HG03039 (cell line): ENCODE results near the gene NCKAP5.

Experiments used
- ATAC-seq: cut with Tn5 transposase; IDR thresholded peaks from one replicate; pipeline ENCODE4 v1.9.1; 2021; ENCODE audit warnings: mild to moderate bottlenecking, moderate library complexity; ENCODE audit not compliant: unreplicated experiment

Gene NCKAP5

DNA sequence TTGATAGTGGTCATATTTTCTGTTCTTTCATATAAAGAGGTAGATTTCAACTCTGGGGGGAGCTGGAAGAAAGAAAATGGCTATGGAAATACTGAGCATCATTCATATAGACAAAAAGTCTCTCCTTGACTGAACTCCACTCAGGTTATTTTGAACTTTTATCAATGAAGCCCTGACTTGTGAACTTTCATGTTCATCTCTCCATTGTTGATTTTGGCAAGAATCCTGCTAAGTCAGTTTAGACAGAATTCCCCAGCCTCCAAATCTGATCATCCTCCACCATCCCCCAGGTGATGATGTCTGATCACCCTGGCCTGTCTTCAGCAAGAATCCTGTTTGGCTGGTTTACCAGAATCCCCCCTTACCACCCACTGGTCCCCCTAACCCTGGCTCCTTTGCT is 395.0 kb downstream of the NCKAP5 start:
- no peak for ATAC-seq

GRCh38 chr2:133171393-133172004 is 396.8 kb downstream of the NCKAP5 start:
- ATAC-seq = no peak

DNA sequence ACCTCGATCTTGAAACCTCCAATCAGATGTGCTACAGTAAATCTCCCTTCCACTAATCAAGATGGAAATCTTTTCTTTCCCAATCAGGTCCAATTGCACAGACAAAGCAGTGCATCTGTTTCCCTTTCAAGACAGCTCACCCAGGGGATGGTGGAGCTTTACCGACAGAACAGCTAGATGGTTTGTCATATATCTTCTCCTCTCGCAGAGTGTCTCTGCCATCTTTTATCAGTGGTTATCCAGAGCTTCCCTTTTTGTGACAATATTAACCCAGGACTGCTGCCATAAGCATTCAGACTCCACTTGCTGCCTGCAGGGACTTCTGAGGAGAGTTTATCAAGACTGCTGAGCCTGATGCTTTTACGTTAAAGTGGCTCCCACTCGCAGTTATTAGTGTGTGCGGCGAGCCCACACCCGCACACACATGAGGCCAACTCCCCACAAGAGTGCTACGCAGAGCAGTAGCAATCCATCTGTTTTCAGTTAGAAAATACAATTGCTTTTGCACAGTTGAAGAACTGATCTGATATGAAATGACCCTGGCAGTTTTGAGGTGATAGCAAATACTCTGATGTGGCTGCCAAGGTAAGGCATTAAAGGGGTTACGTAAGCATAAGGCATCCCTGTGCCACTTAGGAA is 398.9 kb downstream of the NCKAP5 start:
- ATAC-seq = no peak

DNA sequence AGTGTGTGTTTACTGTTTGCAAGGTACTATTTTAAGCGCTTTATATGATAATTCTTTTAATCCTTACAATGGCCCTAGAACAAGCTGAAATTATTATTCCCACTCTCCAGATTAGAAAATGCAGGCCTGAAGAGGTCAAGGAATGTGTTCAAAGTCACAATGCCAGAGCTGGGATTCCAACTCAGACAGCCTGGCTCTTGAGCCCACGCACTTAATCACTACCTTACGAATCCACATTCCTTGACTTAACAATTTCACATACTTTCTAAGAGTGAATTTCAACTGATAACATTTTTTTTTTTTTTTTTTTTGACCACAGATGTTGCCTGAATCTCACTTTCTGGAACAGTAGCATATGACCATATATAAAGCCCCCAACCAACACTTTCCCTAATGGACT is 400.3 kb downstream of the NCKAP5 start:
- no peak for ATAC-seq

DNA sequence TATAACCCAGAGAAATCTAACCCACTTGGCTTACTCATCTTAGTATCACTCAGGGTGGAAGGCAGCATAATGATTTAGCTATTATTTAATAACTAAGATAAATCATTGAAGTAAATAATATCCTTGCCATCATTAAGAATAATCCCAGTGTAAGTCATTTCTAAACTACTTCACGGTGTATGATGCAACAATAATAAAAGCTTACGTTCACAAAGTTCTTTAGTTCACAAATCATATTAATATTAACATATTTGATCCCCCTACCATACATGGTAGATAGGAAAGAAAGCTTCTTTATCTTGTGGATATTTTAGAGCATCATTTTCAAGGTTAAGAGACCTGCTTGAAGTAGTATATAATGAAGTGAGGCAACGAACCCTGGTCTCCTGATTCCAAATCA is 401.0 kb downstream of the NCKAP5 start:
- ATAC-seq = no peak

- no peak for ATAC-seq
These were observed 402.2 kb downstream of the NCKAP5 start for GRCh38 chr2:133166031-133166430.

GRCh38 chr2:133163111-133163510 is 405.2 kb downstream of the NCKAP5 start:
- no peak for ATAC-seq

GRCh38 chr2:133158442-133158841 is 409.8 kb downstream of the NCKAP5 start:
- no peak for ATAC-seq

- ATAC-seq = no peak
These were observed 410.2 kb downstream of the NCKAP5 start for GRCh38 chr2:133158024-133158423.

DNA sequence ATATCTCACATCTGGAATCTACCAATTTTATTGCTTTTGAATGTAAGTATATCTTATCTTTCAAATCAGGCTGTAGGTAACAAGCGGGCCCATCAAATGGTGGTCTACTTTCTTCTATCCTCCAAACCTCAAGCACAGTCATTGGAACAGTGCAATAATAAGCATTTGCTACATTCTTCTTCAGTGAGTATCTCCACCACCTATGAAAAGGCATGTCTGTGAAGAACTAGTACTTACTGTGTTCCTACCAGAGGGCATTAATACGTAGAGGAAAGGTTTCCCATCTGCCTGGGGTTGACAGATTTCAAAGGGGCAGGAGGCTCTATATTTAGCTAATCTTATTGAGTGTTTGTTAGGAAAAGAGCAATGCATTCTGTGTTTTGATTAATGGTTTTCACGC is 411.1 kb downstream of the NCKAP5 start:
- ATAC-seq = no peak

GRCh38 chr2:133152801-133153200 is 415.5 kb downstream of the NCKAP5 start:
- no peak for ATAC-seq

DNA sequence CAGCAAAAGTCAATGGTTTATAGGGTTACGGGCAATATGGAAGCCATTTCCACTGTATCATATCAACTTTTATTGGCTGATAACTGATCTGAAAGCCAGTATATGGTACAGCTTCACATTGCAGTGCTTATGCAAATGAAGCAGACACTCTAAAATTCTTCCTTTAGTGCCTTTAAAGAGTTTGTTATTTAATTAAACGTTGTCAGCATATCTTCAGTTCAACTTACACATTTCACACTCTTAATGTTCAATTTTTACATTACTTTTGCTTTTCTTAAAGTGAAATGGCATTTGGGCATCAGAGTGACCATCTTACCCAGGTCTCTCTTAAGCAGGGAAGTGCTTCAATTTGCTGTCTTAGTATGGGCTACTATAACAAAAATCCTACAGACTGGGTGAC is 420.1 kb downstream of the NCKAP5 start:
- no peak for ATAC-seq

GRCh38 chr2:133146893-133147292 is 421.4 kb downstream of the NCKAP5 start:
- ATAC-seq = no peak

GRCh38 chr2:133143645-133144044 is 424.6 kb downstream of the NCKAP5 start:
- no peak for ATAC-seq

- no peak for ATAC-seq
These were observed 426.2 kb downstream of the NCKAP5 start for GRCh38 chr2:133142087-133142486.

DNA sequence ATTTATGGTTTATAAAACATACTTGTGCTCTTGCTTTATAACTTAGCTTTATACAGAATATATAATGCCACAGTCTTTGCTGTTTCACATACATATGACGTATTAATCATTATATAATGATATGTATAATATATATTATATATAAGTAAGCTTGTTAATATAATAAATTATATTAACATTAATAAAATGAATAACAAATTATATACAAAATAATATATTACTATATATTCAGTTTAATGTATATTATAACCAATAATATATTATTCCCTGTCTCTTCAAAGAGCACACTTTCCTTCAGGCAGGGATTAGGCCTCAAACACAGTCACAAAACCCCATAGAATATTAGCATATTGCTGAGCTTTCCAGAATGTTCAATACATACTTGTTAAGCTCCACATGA is 427.6 kb downstream of the NCKAP5 start:
- no peak for ATAC-seq

DNA sequence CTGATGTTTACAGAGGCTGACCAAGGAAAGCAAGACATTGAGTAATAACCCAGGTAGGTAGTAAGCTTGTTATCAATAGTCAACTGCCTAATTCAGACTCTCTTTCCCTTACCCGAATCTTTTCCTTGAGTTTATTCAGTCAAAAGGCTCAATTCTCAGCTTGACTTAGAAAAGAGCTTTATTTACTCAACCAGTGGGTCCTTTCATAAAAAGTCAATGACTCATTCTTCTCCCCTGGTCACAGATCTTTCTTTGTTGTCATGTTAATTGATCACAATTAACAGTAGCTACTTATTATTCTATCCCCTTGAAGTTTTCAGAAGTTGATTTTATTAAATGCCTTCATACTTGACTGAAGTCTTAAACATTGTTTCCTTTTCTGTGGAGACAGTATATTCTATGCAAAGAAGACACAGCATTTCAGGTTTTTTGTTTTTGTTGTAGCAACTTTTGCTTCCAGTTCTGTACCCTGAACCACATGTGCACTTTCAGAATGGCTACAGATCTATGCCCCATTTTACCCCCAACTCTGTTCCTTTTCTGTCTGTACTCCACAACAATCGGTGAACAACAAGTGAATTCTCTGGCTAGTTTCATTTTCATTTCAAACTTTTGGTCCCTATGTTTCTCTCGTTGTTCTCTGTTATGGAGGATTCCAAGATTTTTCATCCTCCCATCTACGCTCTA is 428.3 kb downstream of the NCKAP5 start:
- ATAC-seq = no peak

GRCh38 chr2:133138693-133139092 is 429.6 kb downstream of the NCKAP5 start:
- ATAC-seq = no peak

DNA sequence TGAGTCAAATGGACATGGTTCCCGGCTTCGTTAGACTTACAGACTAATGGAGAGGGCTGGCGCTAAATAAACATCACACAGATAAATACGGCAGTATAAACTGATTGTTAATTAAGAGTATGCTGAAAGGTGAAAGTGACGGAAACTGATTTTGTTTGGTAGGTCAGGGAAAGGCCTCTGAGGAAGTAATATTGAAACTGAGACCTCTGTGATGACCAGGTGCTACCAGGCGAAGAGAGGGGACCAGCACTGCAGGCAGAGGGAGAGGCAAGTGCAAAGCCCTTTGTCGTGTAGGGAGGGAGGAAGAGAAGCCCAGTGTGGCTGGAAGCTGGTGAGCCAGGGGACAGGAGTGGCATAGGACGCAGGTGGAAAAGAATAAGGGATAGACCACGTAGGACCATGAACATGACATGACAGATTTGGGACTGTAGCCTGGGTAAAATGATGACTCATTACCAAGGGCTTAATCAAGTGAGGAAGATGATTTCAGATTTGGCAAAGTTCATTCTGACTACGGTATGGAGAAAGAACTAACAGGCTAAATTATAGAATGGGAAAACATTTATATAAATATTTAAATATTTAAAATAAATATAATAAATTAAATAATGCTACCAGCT is 433.1 kb downstream of the NCKAP5 start:
- no peak for ATAC-seq

DNA sequence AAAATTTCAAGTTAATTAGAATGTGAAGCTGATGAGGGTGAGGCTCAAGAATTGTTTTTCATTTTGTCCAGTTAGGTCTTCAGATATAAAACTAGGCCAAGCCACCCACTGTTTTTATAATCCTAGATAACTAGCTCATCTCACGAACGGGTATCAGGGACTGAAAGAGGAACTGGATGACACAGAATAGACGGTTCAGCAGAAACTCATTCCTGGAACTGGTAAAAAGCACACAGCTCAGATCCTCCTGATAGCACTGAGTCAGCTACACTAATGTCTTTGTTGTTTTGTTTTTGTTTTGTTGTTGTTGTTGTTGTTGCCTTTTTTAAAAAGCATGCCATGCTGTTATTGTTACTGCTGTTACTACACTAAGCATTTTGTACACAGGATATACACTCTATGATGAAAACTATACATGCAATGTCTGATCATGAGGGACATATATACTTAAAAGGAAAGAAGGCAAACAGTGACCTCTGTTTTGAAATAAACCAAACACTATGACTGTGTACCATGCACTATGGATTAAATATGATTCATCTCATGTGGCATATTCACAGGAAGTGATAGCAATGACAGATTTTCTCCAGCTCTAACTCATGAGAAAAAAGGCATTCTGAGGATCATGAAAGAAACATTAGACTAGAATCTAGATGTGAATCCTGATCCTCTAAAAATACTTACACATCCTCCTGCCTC is 437.6 kb downstream of the NCKAP5 start:
- ATAC-seq = no peak

DNA sequence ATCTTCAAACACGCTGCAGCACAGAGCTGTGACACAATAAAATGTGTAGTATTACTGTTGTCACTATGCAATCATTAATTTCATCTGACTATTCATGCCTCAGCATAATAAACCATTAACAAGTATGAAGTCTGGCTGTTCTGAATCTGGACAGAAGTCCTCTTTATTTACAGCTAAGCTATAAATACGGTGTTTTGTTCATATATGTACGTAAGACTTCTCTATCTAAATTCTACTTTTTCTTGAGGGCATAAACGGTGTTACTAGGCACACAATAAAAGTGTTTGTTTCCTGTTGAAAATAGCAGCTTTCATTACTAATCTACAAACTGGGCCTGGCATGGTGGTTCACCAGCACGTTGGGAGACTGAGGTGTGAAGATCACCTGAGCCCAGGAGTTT is 443.8 kb downstream of the NCKAP5 start:
- no peak for ATAC-seq
